Measurements from ENCODE around the gene MCTP1. TPM values are rescaled to one million over a fixed set of nuclear protein-coding genes. Genes with fewer than 3 reads are reported as not detected.

MCTP1 gene
- total and polyA plus RNA-seq, 10 of the 15 experiments (the other 5 are each of a cell fraction or from before 2014, with no cell fraction given), result 12.6 to 45.9 (median 18.8) TPM

GRCh38 chr5:95191330-95191729 lies 93.6 kb downstream of the MCTP1 start (continued):
- TF ChIP-seq REST (IDR thresholded peaks at IDR 0.05; ENCODE audit: low read depth, low read length) (no peak), POLR2AphosphoS2 (IDR thresholded peaks at IDR 0.05; ENCODE audit: low read depth, low read length) (no peak), SKIL (IDR thresholded peaks at IDR 0.05; ENCODE audit: low read depth, poor library complexity, severe bottlenecking) (peak; percentile 25), MLLT1 (IDR thresholded peaks at IDR 0.05) (no peak), CTCF (IDR thresholded peaks at IDR 0.05 in 2 of 3, conservative IDR thresholded peaks at IDR 0.05 in 1 of 3; ENCODE audit: control insufficient read depth in 2 of 3, extremely low read depth in 1 of 3, insufficient read depth in 1 of 3, low read depth in 3 of 3, low read length in 3 of 3) (no peak), MYB (IDR thresholded peaks at IDR 0.05; ENCODE audit: borderline replicate concordance, low read depth, low read length) (no peak), BRCA1 (IDR thresholded peaks at IDR 0.05; ENCODE audit: low read depth, low read length) (no peak), RAD21 (IDR thresholded peaks at IDR 0.05; ENCODE audit: insufficient read depth, low read depth, low read length) (no peak), ELK1 (IDR thresholded peaks at IDR 0.05; ENCODE audit: low read depth, low read length) (no peak), SMAD1 (IDR thresholded peaks at IDR 0.05; ENCODE audit: low read depth, partially characterized antibody) (no peak), TAF1 (IDR thresholded peaks at IDR 0.05; ENCODE audit: borderline replicate concordance, low read depth, low read length) (no peak), WRNIP1 (IDR thresholded peaks at IDR 0.05; ENCODE audit: borderline replicate concordance, low read depth, low read length) (no peak), E4F1 (IDR thresholded peaks at IDR 0.05; ENCODE audit: borderline replicate concordance, partially characterized antibody) (no peak), ZNF24 (IDR thresholded peaks at IDR 0.05) (peak; percentile 90), FOXM1 (IDR thresholded peaks at IDR 0.05; ENCODE audit: low read depth, low read length) (no peak), RFX5 (IDR thresholded peaks at IDR 0.05; ENCODE audit: low read depth, low read length) (no peak), SREBF2 (IDR thresholded peaks at IDR 0.05; ENCODE audit: low read length) (no peak)

Data from GM12878 (cell line).